Heart right ventricle (tissue), 16 donors: Measurements from ENCODE around the gene HES5. TPM values are rescaled to one million over a fixed set of nuclear protein-coding genes. Genes with fewer than 3 reads are reported as not detected.

Experiments
- ATAC-seq, 8 donors: fragments of 200-7000 bp; cut with Tn5 transposase; one replicate each; pipeline ENCODE4 v1.9.1; 2020; ENCODE audit warnings: mild to moderate bottlenecking in 8 of 8, moderate library complexity in 8 of 8, moderate number of reproducible peaks in 1 of 8
- DNase-seq, 2 donors: peaks; one replicate each; pipeline ENCODE4 v3.0.0-alpha.2; 2020
- H3K27ac ChIP-seq, 10 donors: fragments of 200-600 bp; sonication (generic) in 2 of 10; one replicate each; pipeline versions ENCODE4 v1.5.0 to v1.8.0; 2020 to 2022; ENCODE audit warnings: mild to moderate bottlenecking in 3 of 10
- H3K27me3 ChIP-seq, 7 donors: fragments of 200-600 bp; one replicate each; pipeline ENCODE4 v1.8.0; 2021 to 2022; ENCODE audit warnings: mild to moderate bottlenecking in 2 of 7
- H3K36me3 ChIP-seq, 9 donors: fragments of 200-600 bp; sonication (generic) in 1 of 9; one replicate each; pipeline versions ENCODE4 v1.5.0 to v1.8.0; 2020 to 2022; ENCODE audit warnings: mild to moderate bottlenecking in 2 of 9
- H3K4me1 ChIP-seq, 9 donors: fragments of 200-600 bp; sonication (generic) in 1 of 9; one replicate each; pipeline versions ENCODE4 v1.5.0 to v1.8.0; 2020 to 2022; ENCODE audit warnings: mild to moderate bottlenecking in 4 of 9
- H3K4me3 ChIP-seq, 10 donors: fragments of 200-600 bp; sonication (generic) in 2 of 10; one replicate each; pipeline versions ENCODE4 v1.5.0 to v1.8.0; 2020 to 2022; ENCODE audit warnings: mild to moderate bottlenecking in 7 of 10, moderate library complexity in 2 of 10
- H3K9me3 ChIP-seq, 11 donors: fragments of 200-600 bp in 10 of 11; sonication (generic) in 2 of 11; one replicate each; pipeline versions ENCODE4 v1.5.0 to v1.8.0; 2013 to 2022; ENCODE audit warnings: mild to moderate bottlenecking in 2 of 11, control low read depth in 1 of 11, moderate library complexity in 1 of 11
- CTCF ChIP-seq, 9 donors: fragments of 200-600 bp; sonication (generic) in 2 of 9; IDR thresholded peaks; one replicate each; pipeline versions ENCODE4 v1.5.0 to v1.8.0; 2021 to 2022; ENCODE audit warnings: antibody characterized with exemption in 9 of 9, mild to moderate bottlenecking in 5 of 9, moderate library complexity in 1 of 9
- WGBS, 2 donors: extraction: QIAGEN DNeasy Blood & Tissue Kit; methylation state at CpG; one replicate each; pipeline ENCODE4 v1.1.7; 2013; ENCODE audit warnings: inconsistent platforms in 1 of 2; 5-methylcytosine and 5-hydroxymethylcytosine counted together
- intact Hi-C, 10 donors: fragments of 100-400 bp; cut with DNase I; formaldehyde crosslinking; loops; one replicate each; pipeline versions ENCODE4 v1.11.1 to v1.14.2; 2022
- polyA plus RNA-seq, 2 donors: library from polyadenylated mRNA; stranded (reverse); fragments of 200-250 nt; gene quantifications; one replicate each; pipeline ENCODE4 v1.2.3, GENCODE V29; 2013
- total RNA-seq, 10 donors: library from RNA; stranded (reverse); fragmentation: NEBNext Ultra II Directional in 3 of 10; extraction: Animal tissue kit (Norgen Biotek cat#: 25700) in 3 of 10; gene quantifications; one replicate each; pipeline versions ENCODE4 v1.2.1 to v1.2.4, GENCODE V29; 2021 to 2023
- donor health status: Arrhythmogenic right ventricular cardiomyopathy.
- donor health status: ischemic (EF 13 %, LVEDD 7.1; RV severe dilation, severe dysfunction).
- donor health status: healthy with polysubstance abuse.
- donor health status: DM: no; HTN: yes; CAD: no.
- donor health status: DM: no; HTN: no; CAD: no.
- donor health status: ischemic (EF 25% LVEDD 6.9; RV normal size, moderate dysfunction).
- donor health status: ischemic (EF 25% LVEDD 5.7; RV mildly dilated, moderate dysfunction).
- donor health status: healthy.
- donor health status: DM: yes; HTN: yes; CAD: no.
- donor health status: Ischemic cardiomyopathy.
- donor health status: ischemic (EF 35%, LVEDD 5.7; RV mildly dilated, moderate dysfunction).
- donor health status: nonischemic (EF 11% LVEDD 7.7; RV severe dilation, severe dysfunction).
- donor health status: DM: yes; HTN: yes; CAD: no.
- donor health status: PGD.
- donor health status: ischemic (EF 29% LVEDD 5.4; RV normal size, mild dysfunction).
- donor health status: nonischemic (EF 23%, LVEDD 6.1; RV moderate dilation, normal function).

HES5 gene
- total and polyA plus RNA-seq, 12 donors: 0.51 to 3.1 (median 1.2) TPM; not detected in 1

- TF ChIP-seq CTCF (IDR thresholded peaks at IDR 0.05): no peak
- Histone ChIP-seq H3K27me3 (peaks cover 0 to 3% (median 0%) of the 10 kb centered on the region in 7 donors), H3K9me3 (no peaks in the 10 kb centered on the region), H3K27ac (no peak overlapping the region), H3K36me3 (peaks cover 0 to 58% (median 4%) of the 10 kb centered on the region in 9 donors), H3K4me1 (peaks cover 8 to 44% (median 32%) of the 10 kb centered on the region in 9 donors), H3K4me3 (no peak overlapping the region)
- 94 to 95% methylated on average over 12 of the region's 12 CpGs for WGBS, 2 donors
- intact Hi-C loops: loop anchor here in 1 of 10 donors (2.0 kb wide), 1 partner anchor 16 kb away; no protein-coding TSS in a partner anchor
- ATAC-seq (no peak), DNase-seq (no peak)
These were observed 28.4 kb upstream of the HES5 start for GRCh38 chr1:2558420-2558819.

GRCh38 chr1:2557482-2558400, 27.7 kb upstream of the HES5 start:
- WGBS, 2 donors: 79 to 85% methylated on average over 30 of the region's 30 CpGs
- peak in 5 of 8 donors; percentile 1 to 10 (median 3) for ATAC-seq
- peaks cover 0 to 52% (median 4%) of the 10 kb centered on the region in 9 donors for H3K36me3 ChIP-seq
- TF ChIP-seq CTCF (IDR thresholded peaks at IDR 0.05): no peak
- peaks cover 0 to 3% (median 0%) of the 10 kb centered on the region in 7 donors for H3K27me3 ChIP-seq
- peak overlapping the region in 9 of 10 donors; percentile 91 to 95 (median 93) for H3K27ac ChIP-seq
- no peak for DNase-seq
- intact Hi-C loops: loop anchor here in 1 of 10 donors (2.0 kb wide), 1 partner anchor 17 kb away; no protein-coding TSS in a partner anchor
- H3K4me3 ChIP-seq: peak overlapping the region; percentile 45 to 81 (median 68)
- H3K9me3 ChIP-seq: no peaks in the 10 kb centered on the region
- peaks cover 8 to 44% (median 32%) of the 10 kb centered on the region in 9 donors for H3K4me1 ChIP-seq

- Histone ChIP-seq H3K27ac (peak overlapping the region; percentile 88 to 95 (median 92)), H3K9me3 (no peaks in the 10 kb centered on the region), H3K4me1 (peaks cover 8 to 45% (median 32%) of the 10 kb centered on the region in 9 donors), H3K4me3 (peak overlapping the region; percentile 45 to 81 (median 68)), H3K27me3 (peaks cover 0 to 3% (median 0%) of the 10 kb centered on the region in 7 donors), H3K36me3 (peaks cover 0 to 43% (median 2%) of the 10 kb centered on the region in 9 donors)
- TF ChIP-seq CTCF (IDR thresholded peaks at IDR 0.05): peak in 2 of 9 donors; percentile 7 to 9
- intact Hi-C loops: no loop called here
- ATAC-seq (peak in 7 of 8 donors; percentile 1 to 17 (median 12)), DNase-seq (no peak)
- 23 to 38% methylated on average over 24 of the region's 24 CpGs for WGBS, 2 donors
These were observed 26.8 kb upstream of the HES5 start for GRCh38 chr1:2556678-2557481.

- Histone ChIP-seq H3K4me3 (peak within 1 kb of the TSS; percentile 45 to 81 (median 68)), H3K27me3 (peaks cover 0 to 3% (median 0%) of the 10 kb centered on the region in 7 donors), H3K9me3 (no peaks in the 10 kb centered on the region), H3K4me1 (peaks cover 8 to 45% (median 32%) of the 10 kb centered on the region in 9 donors), H3K36me3 (peaks cover 0 to 37% (median 0%) of the 10 kb centered on the region in 9 donors), H3K27ac (peak within 1 kb of the TSS; percentile 88 to 95 (median 92))
- WGBS, 2 donors: 5 to 8% methylated on average over 16 of the region's 16 CpGs
- intact Hi-C loops: no loop called here
- ATAC-seq (peak; percentile 20 to 67 (median 50)), DNase-seq (peak; percentile 55 to 65)
- TF ChIP-seq CTCF (IDR thresholded peaks at IDR 0.05): peak in 2 of 9 donors; percentile 19 to 21
These were observed 26.2 kb upstream of the HES5 start, which contains the start of gene TNFRSF14 for GRCh38 chr1:2556277-2556677. Gene TNFRSF14 (plus strand): TSS chr1:2556371. CDS start chr1:2556665, 294 bp downstream.
